Activated CD4-positive, alpha-beta T cell treated with anti-CD3 and anti-CD28 coated beads for 36 hours (primary cell): ENCODE results near the gene FXYD6. TPM values are rescaled to one million over a fixed set of nuclear protein-coding genes. Genes with fewer than 3 reads are reported as not detected.

ENCODE experiments used
- total RNA-seq, 2 experiments: library from RNA; stranded (reverse); gene quantifications; one replicate each; pipeline ENCODE4 v1.2.3, GENCODE V29; 2021

The FXYD6 gene
- total RNA-seq, 2 experiments from 2014 or later = 0.46 to 0.47 TPM

Other genes starting within 250 kb of the FXYD6 start
- gene DSCAML1, start 79.4 kb downstream of the FXYD6 start, total RNA-seq = under 1 TPM; 0.05 to 0.67 TPM
- gene FXYD2, start 51.9 kb downstream of the FXYD6 start, total RNA-seq = 1 to 10 TPM in 1 of 2 experiments, under 1 TPM in 1; 0.91 to 1.1 TPM
- 1 to 10 TPM; 1.7 TPM for gene TMPRSS13, start 52.7 kb upstream of the FXYD6 start, total RNA-seq
- 10 to 100 TPM; 57.1 to 79.4 TPM for gene IL10RA, start 109.7 kb upstream of the FXYD6 start, total RNA-seq
- gene TMPRSS4, start 200.4 kb upstream of the FXYD6 start, total RNA-seq = not detected
- under 1 TPM in 1 of 2 experiments, not detected in 1; 0.09 TPM for gene SMIM35, start 210.3 kb upstream of the FXYD6 start, total RNA-seq